HCT116 (cell line): ENCODE data around the gene ARHGEF39.

Source experiments
- EGR1 ChIP-seq: IDR thresholded peaks from 2 replicates; pipeline ENCODE4 v1.6.1; 2012; ENCODE audit warnings: low read depth
- JUND ChIP-seq: IDR thresholded peaks from 2 replicates; pipeline ENCODE4 v1.6.1; 2012
- SP1 ChIP-seq: IDR thresholded peaks from 2 replicates; pipeline ENCODE4 v1.6.1; 2012; ENCODE audit warnings: low read depth

GRCh38 chr9:35697486-35697885 lies 32.5 kb upstream of the ARHGEF39 start:
- TF ChIP-seq EGR1 (no peak), JUND (no peak), SP1 (no peak)
